NB4 (cell line): ENCODE data around the gene ICE2.

Experiments
- DNase-seq: peaks from one replicate; pipeline ENCODE4 v3.0.0; 2010; ENCODE audit warnings: low read depth
- H3K4me3 ChIP-seq: one replicate; pipeline ENCODE4 v1.5.1; 2011; ENCODE audit warnings: mild to moderate bottlenecking, low read depth, low read length, moderate library complexity
- MYC ChIP-seq: IDR thresholded peaks from 2 replicates; pipeline ENCODE4 v1.6.1; 2011; ENCODE audit warnings: low read depth, low read length
- POLR2A ChIP-seq: IDR thresholded peaks from 2 replicates; pipeline ENCODE4 v1.6.1; 2011; ENCODE audit warnings: mild to moderate bottlenecking; ENCODE audit not compliant: insufficient read length; ENCODE audit errors: extremely low read depth
- TF ChIP-seq, protein P1 (sequence below): IDR thresholded peaks from 2 replicates; pipeline ENCODE4 v1.6.1; 2011; ENCODE audit warnings: low read depth, low read length
- TF ChIP-seq, protein P2 (sequence below): IDR thresholded peaks from one replicate; pipeline ENCODE4 v1.5.1; 2012; ENCODE audit warnings: low read depth, low read length

The ICE2 gene

DNA sequence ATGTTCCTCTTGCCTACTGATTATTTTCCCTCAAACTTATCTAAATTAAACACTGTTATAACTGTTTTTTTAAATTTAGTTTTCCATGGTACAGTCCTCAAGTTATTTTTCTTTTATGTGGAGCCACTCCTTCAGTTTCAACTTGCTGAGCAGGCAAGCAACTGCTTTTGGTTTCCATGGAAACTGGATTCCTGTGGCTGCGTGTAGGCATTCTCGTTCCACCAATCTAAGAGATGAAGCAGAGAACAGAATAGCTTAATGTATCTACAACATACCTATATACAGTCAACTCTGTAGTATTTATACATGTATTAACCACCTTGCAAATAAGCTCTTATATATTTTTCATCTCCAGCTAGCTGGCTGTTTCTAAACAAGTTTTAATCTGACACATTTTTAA is 55.4 kb downstream of the ICE2 start:
- TF ChIP-seq, protein P1, sequence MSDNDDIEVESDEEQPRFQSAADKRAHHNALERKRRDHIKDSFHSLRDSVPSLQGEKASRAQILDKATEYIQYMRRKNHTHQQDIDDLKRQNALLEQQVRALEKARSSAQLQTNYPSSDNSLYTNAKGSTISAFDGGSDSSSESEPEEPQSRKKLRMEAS = no peak
- no peak for TF ChIP-seq POLR2A
- no peak for DNase-seq
- H3K4me3 ChIP-seq = no peak overlapping the region

- no peak for DNase-seq
- no peak overlapping the region for H3K4me3 ChIP-seq
- TF ChIP-seq POLR2A (no peak), MYC (no peak)
- TF ChIP-seq, protein P1 = no peak
- TF ChIP-seq, protein P2, sequence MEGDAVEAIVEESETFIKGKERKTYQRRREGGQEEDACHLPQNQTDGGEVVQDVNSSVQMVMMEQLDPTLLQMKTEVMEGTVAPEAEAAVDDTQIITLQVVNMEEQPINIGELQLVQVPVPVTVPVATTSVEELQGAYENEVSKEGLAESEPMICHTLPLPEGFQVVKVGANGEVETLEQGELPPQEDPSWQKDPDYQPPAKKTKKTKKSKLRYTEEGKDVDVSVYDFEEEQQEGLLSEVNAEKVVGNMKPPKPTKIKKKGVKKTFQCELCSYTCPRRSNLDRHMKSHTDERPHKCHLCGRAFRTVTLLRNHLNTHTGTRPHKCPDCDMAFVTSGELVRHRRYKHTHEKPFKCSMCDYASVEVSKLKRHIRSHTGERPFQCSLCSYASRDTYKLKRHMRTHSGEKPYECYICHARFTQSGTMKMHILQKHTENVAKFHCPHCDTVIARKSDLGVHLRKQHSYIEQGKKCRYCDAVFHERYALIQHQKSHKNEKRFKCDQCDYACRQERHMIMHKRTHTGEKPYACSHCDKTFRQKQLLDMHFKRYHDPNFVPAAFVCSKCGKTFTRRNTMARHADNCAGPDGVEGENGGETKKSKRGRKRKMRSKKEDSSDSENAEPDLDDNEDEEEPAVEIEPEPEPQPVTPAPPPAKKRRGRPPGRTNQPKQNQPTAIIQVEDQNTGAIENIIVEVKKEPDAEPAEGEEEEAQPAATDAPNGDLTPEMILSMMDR = no peak
Observed at GRCh38 chr15:60421544-60421943, 57.4 kb downstream of the ICE2 start.

- DNase-seq = no peak
- H3K4me3 ChIP-seq = no peak overlapping the region
- TF ChIP-seq, protein P2 = no peak
- TF ChIP-seq POLR2A = no peak
Observed at GRCh38 chr15:60420203-60420716, 58.7 kb downstream of the ICE2 start.

- H3K4me3 ChIP-seq = no peak overlapping the region
- DNase-seq = no peak
- TF ChIP-seq, protein P2 = no peak
- TF ChIP-seq POLR2A (no peak), MYC (no peak)
- TF ChIP-seq, protein P1 = no peak
Observed at GRCh38 chr15:60419753-60420152, 59.2 kb downstream of the ICE2 start.

DNA sequence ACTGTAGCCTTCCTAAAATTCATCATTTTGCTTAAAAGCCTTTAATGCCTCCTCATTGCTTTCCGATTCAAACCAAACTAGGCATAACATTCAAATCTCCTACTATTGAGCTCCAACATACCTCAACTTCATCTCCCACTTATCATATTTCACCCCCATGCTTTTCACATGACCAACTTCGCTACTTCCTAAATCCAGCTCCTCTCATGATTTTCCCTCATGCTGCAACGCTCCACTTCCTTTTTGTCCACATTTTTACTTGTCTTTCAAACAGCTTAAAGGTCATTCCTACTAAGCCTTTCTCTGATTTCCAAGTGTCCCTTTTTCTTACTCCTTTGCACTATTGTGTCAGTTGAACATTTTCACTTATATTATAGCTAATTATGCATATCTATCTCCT is 60.8 kb downstream of the ICE2 start:
- TF ChIP-seq, protein P2 = no peak
- TF ChIP-seq POLR2A (no peak), MYC (no peak)
- TF ChIP-seq, protein P1 = no peak
- no peak overlapping the region for H3K4me3 ChIP-seq
- DNase-seq = no peak

GRCh38 chr15:60417112-60417511 is 61.8 kb downstream of the ICE2 start:
- DNase-seq = no peak
- no peak overlapping the region for H3K4me3 ChIP-seq
- TF ChIP-seq, protein P1 = no peak
- no peak for TF ChIP-seq MYC
- no peak for TF ChIP-seq POLR2A
- TF ChIP-seq, protein P2 = no peak

DNA sequence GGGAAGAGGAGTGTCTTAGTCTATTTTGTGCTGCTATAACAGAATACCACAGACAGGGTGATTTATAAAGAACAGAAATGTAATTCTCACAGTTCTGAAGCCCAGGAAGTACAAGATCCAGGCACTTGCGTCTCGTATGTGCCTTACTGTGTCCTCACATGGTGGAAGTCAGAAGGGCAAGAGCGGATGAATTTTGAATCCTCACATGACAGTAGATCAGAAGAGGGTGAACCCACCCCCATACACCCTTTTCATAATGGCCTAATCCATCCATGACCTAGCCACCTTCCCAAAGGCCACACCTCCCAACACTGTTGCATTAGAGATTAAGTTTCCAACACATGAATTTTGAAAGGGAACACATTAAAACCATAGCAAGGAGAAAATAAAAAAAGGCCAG is 62.5 kb downstream of the ICE2 start:
- H3K4me3 ChIP-seq = no peak overlapping the region
- TF ChIP-seq, protein P2 = no peak
- TF ChIP-seq, protein P1 = no peak
- TF ChIP-seq MYC (no peak), POLR2A (no peak)
- DNase-seq = no peak
